ENCODE data around the gene DGKG. TPM values are rescaled to one million over a fixed set of nuclear protein-coding genes. Genes with fewer than 3 reads are reported as not detected.

Gene DGKG
- polyA plus RNA-seq, 1 of the 3 experiments (the other 2 are of a cell fraction): 0.12 TPM

DNA sequence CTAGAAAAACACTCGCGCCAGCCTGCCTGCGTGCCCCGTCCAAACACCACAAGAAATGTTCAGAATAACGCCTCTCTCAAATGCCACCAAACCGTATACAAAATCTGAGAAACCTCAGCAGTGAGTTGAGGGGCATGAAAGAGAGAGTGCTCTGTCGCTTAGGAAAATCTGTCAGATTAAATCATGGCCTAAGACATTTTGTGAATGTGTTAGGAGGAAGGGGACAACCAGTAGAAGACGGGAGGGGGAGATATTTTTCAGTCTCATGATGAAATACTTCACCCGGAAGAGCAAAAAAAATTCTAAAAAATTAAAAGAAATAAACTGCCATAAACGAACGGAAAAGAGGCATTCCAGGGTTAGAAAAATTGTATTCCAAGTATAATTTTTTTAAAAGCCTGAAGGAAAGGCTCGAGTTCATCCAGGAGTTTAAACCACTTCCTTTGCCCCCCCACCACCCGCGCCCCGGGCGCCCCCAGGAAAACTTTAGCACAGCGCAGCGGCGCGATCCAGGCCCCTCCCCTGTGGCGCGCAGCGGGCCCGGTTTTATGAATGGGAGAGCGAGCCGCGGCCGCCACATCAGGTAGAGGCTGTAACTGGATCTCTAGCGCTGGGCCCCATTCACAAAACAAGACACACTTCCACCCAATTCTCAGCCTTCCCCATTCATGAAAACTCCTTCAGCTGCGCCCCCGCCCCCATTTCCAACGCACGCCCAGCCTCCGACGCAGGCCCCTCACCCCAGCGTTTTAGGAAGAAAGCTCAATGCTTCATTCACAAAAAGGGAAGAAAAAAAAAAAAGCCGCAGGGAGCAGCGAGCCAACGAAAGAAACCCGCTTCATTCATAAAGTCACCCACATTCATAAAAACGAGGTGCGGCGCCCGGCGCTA, 254.6 kb downstream of the DGKG start (continued):
- TF ChIP-seq JUND (IDR thresholded peaks at IDR 0.05) (no peak; the same call in 1 of the 2 replicates), TAF1 (IDR thresholded peaks at IDR 0.05; ENCODE audit: borderline replicate concordance, low read depth, low read length) (0 out of 2 replicates have a peak, but pooled peaks have one; percentile 33), SIN3A (IDR thresholded peaks at IDR 0.05; ENCODE audit: borderline replicate concordance, low read depth, low read length) (0 out of 2 replicates have a peak, but pooled peaks have one; percentile 5), FOXM1 (IDR thresholded peaks at IDR 0.05; ENCODE audit: low read depth) (no peak), FOSL2 (IDR thresholded peaks at IDR 0.05; ENCODE audit: borderline replicate concordance, low read depth) (no peak), SMC3 (IDR thresholded peaks at IDR 0.05; ENCODE audit: low read depth, low read length) (no peak), RCOR1 (IDR thresholded peaks at IDR 0.05; ENCODE audit: low read length) (no peak), MXI1 (IDR thresholded peaks at IDR 0.05; ENCODE audit: low read depth, low read length) (peak; percentile 10; the same call in 1 of the 2 replicates), TCF12 (IDR thresholded peaks at IDR 0.05) (no peak), POLR2AphosphoS5 (IDR thresholded peaks at IDR 0.05; ENCODE audit: low read depth, low read length) (no peak; the same call in 1 of the 2 replicates), MEF2A (IDR thresholded peaks at IDR 0.05; ENCODE audit: borderline replicate concordance, low read depth) (no peak), GATA2 (CRISPR knock-in tag; IDR thresholded peaks at IDR 0.05) (no peak), EP300 (IDR thresholded peaks at IDR 0.05; ENCODE audit: borderline replicate concordance in 1 of 2, low read depth in 1 of 2, low read length in 1 of 2) (peak in 1 of 2 experiments; percentile 26; a peak in 1 of 4 replicates), FOXJ3 (CRISPR knock-in tag; IDR thresholded peaks at IDR 0.05) (no peak)
- TF ChIP-seq, protein P1, sequence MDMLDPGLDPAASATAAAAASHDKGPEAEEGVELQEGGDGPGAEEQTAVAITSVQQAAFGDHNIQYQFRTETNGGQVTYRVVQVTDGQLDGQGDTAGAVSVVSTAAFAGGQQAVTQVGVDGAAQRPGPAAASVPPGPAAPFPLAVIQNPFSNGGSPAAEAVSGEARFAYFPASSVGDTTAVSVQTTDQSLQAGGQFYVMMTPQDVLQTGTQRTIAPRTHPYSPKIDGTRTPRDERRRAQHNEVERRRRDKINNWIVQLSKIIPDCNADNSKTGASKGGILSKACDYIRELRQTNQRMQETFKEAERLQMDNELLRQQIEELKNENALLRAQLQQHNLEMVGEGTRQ (IDR thresholded peaks at IDR 0.05; ENCODE audit: borderline replicate concordance, low read depth, low read length): no peak
- TF ChIP-seq, protein P2, sequence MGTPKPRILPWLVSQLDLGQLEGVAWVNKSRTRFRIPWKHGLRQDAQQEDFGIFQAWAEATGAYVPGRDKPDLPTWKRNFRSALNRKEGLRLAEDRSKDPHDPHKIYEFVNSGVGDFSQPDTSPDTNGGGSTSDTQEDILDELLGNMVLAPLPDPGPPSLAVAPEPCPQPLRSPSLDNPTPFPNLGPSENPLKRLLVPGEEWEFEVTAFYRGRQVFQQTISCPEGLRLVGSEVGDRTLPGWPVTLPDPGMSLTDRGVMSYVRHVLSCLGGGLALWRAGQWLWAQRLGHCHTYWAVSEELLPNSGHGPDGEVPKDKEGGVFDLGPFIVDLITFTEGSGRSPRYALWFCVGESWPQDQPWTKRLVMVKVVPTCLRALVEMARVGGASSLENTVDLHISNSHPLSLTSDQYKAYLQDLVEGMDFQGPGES (IDR thresholded peaks at IDR 0.05; ENCODE audit: low read depth, low read length): no peak
- TF ChIP-seq, protein P3, sequence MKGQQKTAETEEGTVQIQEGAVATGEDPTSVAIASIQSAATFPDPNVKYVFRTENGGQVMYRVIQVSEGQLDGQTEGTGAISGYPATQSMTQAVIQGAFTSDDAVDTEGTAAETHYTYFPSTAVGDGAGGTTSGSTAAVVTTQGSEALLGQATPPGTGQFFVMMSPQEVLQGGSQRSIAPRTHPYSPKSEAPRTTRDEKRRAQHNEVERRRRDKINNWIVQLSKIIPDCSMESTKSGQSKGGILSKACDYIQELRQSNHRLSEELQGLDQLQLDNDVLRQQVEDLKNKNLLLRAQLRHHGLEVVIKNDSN (IDR thresholded peaks at IDR 0.05; ENCODE audit: borderline replicate concordance, low read depth): no peak
- TF ChIP-seq, protein P4, sequence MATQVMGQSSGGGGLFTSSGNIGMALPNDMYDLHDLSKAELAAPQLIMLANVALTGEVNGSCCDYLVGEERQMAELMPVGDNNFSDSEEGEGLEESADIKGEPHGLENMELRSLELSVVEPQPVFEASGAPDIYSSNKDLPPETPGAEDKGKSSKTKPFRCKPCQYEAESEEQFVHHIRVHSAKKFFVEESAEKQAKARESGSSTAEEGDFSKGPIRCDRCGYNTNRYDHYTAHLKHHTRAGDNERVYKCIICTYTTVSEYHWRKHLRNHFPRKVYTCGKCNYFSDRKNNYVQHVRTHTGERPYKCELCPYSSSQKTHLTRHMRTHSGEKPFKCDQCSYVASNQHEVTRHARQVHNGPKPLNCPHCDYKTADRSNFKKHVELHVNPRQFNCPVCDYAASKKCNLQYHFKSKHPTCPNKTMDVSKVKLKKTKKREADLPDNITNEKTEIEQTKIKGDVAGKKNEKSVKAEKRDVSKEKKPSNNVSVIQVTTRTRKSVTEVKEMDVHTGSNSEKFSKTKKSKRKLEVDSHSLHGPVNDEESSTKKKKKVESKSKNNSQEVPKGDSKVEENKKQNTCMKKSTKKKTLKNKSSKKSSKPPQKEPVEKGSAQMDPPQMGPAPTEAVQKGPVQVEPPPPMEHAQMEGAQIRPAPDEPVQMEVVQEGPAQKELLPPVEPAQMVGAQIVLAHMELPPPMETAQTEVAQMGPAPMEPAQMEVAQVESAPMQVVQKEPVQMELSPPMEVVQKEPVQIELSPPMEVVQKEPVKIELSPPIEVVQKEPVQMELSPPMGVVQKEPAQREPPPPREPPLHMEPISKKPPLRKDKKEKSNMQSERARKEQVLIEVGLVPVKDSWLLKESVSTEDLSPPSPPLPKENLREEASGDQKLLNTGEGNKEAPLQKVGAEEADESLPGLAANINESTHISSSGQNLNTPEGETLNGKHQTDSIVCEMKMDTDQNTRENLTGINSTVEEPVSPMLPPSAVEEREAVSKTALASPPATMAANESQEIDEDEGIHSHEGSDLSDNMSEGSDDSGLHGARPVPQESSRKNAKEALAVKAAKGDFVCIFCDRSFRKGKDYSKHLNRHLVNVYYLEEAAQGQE (IDR thresholded peaks at IDR 0.05; ENCODE audit: low read depth, low read length): no peak
- TF ChIP-seq, protein P5, sequence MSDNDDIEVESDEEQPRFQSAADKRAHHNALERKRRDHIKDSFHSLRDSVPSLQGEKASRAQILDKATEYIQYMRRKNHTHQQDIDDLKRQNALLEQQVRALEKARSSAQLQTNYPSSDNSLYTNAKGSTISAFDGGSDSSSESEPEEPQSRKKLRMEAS (IDR thresholded peaks at IDR 0.05; ENCODE audit: low read depth): no peak; the same call in 1 of the 2 replicates
- TF ChIP-seq, protein P6, sequence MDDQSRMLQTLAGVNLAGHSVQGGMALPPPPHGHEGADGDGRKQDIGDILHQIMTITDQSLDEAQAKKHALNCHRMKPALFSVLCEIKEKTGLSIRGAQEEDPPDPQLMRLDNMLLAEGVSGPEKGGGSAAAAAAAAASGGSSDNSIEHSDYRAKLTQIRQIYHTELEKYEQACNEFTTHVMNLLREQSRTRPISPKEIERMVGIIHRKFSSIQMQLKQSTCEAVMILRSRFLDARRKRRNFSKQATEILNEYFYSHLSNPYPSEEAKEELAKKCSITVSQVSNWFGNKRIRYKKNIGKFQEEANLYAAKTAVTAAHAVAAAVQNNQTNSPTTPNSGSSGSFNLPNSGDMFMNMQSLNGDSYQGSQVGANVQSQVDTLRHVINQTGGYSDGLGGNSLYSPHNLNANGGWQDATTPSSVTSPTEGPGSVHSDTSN (IDR thresholded peaks at IDR 0.05): no peak
